ENCODE measurements around the gene CCDC158. TPM values are rescaled to one million over a fixed set of nuclear protein-coding genes. Genes with fewer than 3 reads are reported as not detected.

CCDC158 gene
- polyA plus RNA-seq, 3 donors = not detected

- Histone ChIP-seq H3K36me3 (replicated peaks in 1 of 2; ENCODE audit: control insufficient read depth in 1 of 2, insufficient read depth in 2 of 2, low read length in 2 of 2) (no peaks in the 10 kb centered on the region), H3K79me2 (ENCODE audit: insufficient read depth, low read length) (no peaks in the 10 kb centered on the region), H3K4me2 (replicated peaks; ENCODE audit: extremely low read depth, low read length, poor library complexity, severe bottlenecking) (no peak overlapping the region), H3K4me1 (ENCODE audit: control insufficient read depth in 1 of 2, insufficient read depth in 2 of 2, low read length in 2 of 2) (peaks cover 0 to 8% of the 10 kb centered on the region in 2 donors), H3K4me3 (replicated peaks in 1 of 3; ENCODE audit: low read depth in 2 of 3, low read length in 3 of 3) (no peak overlapping the region), H2AFZ (ENCODE audit: insufficient read depth, low read depth, low read length, poor library complexity, severe bottlenecking) (no peak overlapping the region), H4K20me1 (ENCODE audit: insufficient read depth, low read length) (no peaks in the 10 kb centered on the region), H3K27me3 (ENCODE audit: control insufficient read depth in 2 of 2, insufficient read depth in 2 of 2, low read length in 2 of 2) (no peaks in the 10 kb centered on the region), H3K9ac (ENCODE audit: insufficient read depth, low read length, poor library complexity, severe bottlenecking) (no peak overlapping the region), H3K27ac (ENCODE audit: low read depth in 1 of 2, low read length in 2 of 2) (no peak overlapping the region), H3K9me3 (replicated peaks in 1 of 2; ENCODE audit: control insufficient read depth in 1 of 2, insufficient read depth in 1 of 2, low read length in 2 of 2) (no peaks in the 10 kb centered on the region)
- intact Hi-C loops (cut with micrococcal nuclease) = no loop called here
- no peak overlapping the region for H3K27ac Mint-ChIP-seq
- H3K36me3 Mint-ChIP-seq = no peaks in the 10 kb centered on the region
- H3K4me3 Mint-ChIP-seq = no peak overlapping the region
- TF ChIP-seq CTCF (IDR thresholded peaks at IDR 0.05) = no peak
- H3K4me1 Mint-ChIP-seq = peaks cover 15% of the 10 kb centered on the region
- no peak for DNase-seq
- 80% methylated on average over 5 of the region's 6 CpGs for WGBS (ENCODE audit: insufficient coverage)
- H3K9me3 Mint-ChIP-seq = peaks cover 0 to 2% (median 0%) of the 10 kb centered on the region in 7 donors
- H3K27me3 Mint-ChIP-seq (ENCODE audit: low read depth in 3 of 3) = no peaks in the 10 kb centered on the region
These were observed 140.2 kb downstream of the CCDC158 start for GRCh38 chr4:76280488-76281441.

- H3K27me3 ChIP-seq (ENCODE audit: control insufficient read depth in 2 of 2, insufficient read depth in 2 of 2, low read length in 2 of 2) = no peaks in the 10 kb centered on the region
- no peaks in the 10 kb centered on the region for H4K20me1 ChIP-seq (ENCODE audit: insufficient read depth, low read length)
- no peaks in the 10 kb centered on the region for H3K79me2 ChIP-seq (ENCODE audit: insufficient read depth, low read length)
- H3K9ac ChIP-seq (ENCODE audit: insufficient read depth, low read length, poor library complexity, severe bottlenecking) = no peak overlapping the region
- no peak overlapping the region for H3K27ac ChIP-seq (ENCODE audit: low read depth in 1 of 2, low read length in 2 of 2)
- TF ChIP-seq CTCF (IDR thresholded peaks at IDR 0.05) = no peak
- no peaks in the 10 kb centered on the region for H3K9me3 ChIP-seq (replicated peaks in 1 of 2; ENCODE audit: control insufficient read depth in 1 of 2, insufficient read depth in 1 of 2, low read length in 2 of 2)
- no peaks in the 10 kb centered on the region for H3K9me3 Mint-ChIP-seq
- no CpG with 5 or more reads among the region's 4 CpGs for WGBS (ENCODE audit: insufficient coverage)
- DNase-seq = no peak
- no peak overlapping the region for H3K4me3 ChIP-seq (replicated peaks in 1 of 3; ENCODE audit: low read depth in 2 of 3, low read length in 3 of 3)
- no peak overlapping the region for H3K27ac Mint-ChIP-seq
- H3K4me2 ChIP-seq (replicated peaks; ENCODE audit: extremely low read depth, low read length, poor library complexity, severe bottlenecking) = no peak overlapping the region
- H3K27me3 Mint-ChIP-seq (ENCODE audit: low read depth in 3 of 3) = no peaks in the 10 kb centered on the region
- no peak overlapping the region for H3K4me3 Mint-ChIP-seq
- peaks cover 19% of the 10 kb centered on the region for H3K4me1 Mint-ChIP-seq
- peaks cover 0 to 10% of the 10 kb centered on the region in 2 donors for H3K4me1 ChIP-seq (ENCODE audit: control insufficient read depth in 1 of 2, insufficient read depth in 2 of 2, low read length in 2 of 2)
- no peaks in the 10 kb centered on the region for H3K36me3 Mint-ChIP-seq
- H2AFZ ChIP-seq (ENCODE audit: insufficient read depth, low read depth, low read length, poor library complexity, severe bottlenecking) = no peak overlapping the region
- H3K36me3 ChIP-seq (replicated peaks in 1 of 2; ENCODE audit: control insufficient read depth in 1 of 2, insufficient read depth in 2 of 2, low read length in 2 of 2) = no peaks in the 10 kb centered on the region
- intact Hi-C loops (cut with micrococcal nuclease) = no loop called here
These were observed 141.5 kb downstream of the CCDC158 start for GRCh38 chr4:76279462-76279861.
